Neural cell (in vitro differentiated cells): ENCODE measurements around the gene GPNMB. TPM values are rescaled to one million over a fixed set of nuclear protein-coding genes. Genes with fewer than 3 reads are reported as not detected.

ENCODE experiments used
- H2AFZ ChIP-seq: fragments of 200-600, 300-800 bp; sonication (generic), shearing (Covaris generic); 2 replicates; pipeline ENCODE4 v1.6.0; 2014; ENCODE audit warnings: low read depth, mild to moderate bottlenecking, antibody characterized with exemption, low read length, moderate library complexity
- H3F3A ChIP-seq: fragments of 200-600 bp; shearing (Covaris generic); 2 replicates; pipeline ENCODE4 v1.6.1; 2016; ENCODE audit warnings: mild to moderate bottlenecking, moderate library complexity, mixed read lengths, antibody characterized with exemption, low read length; ENCODE audit not compliant: insufficient read depth, poor library complexity, severe bottlenecking
- H3K27ac ChIP-seq: fragments of 200-600, 300-800 bp; sonication (generic), shearing (Covaris generic); 2 replicates; pipeline ENCODE4 v1.5.1; 2014; ENCODE audit warnings: mild to moderate bottlenecking, low read length, moderate library complexity
- H3K27me3 ChIP-seq: fragments of 300-800, 200-600 bp; sonication (generic), shearing (Covaris generic); 2 replicates; pipeline ENCODE4 v1.6.0; 2014; ENCODE audit warnings: mild to moderate bottlenecking, low read depth, low read length, moderate library complexity; ENCODE audit not compliant: insufficient read depth
- H3K36me3 ChIP-seq: fragments of 300-800, 200-600 bp; sonication (generic), shearing (Covaris generic); 2 replicates; pipeline ENCODE4 v1.5.1; 2014; ENCODE audit warnings: mild to moderate bottlenecking, antibody characterized with exemption, low read length, moderate library complexity; ENCODE audit not compliant: insufficient read depth
- H3K4me2 ChIP-seq: fragments of 300-800, 200-600 bp; sonication (generic), shearing (Covaris generic); 2 replicates; pipeline ENCODE4 v1.6.0; 2014; ENCODE audit warnings: mild to moderate bottlenecking, low read length
- H3K4me3 ChIP-seq: fragments of 300-800, 200-600 bp; sonication (generic), shearing (Covaris generic); 2 replicates; pipeline ENCODE4 v1.5.1; 2014; ENCODE audit warnings: mild to moderate bottlenecking, low read length, moderate library complexity
- H3K79me2 ChIP-seq: fragments of 200-600 bp; shearing (Covaris generic); replicated peaks from 2 replicates; pipeline ENCODE4 v1.6.0; 2014; ENCODE audit warnings: mild to moderate bottlenecking, low read length, moderate library complexity; ENCODE audit not compliant: insufficient read depth
- H3K9ac ChIP-seq: fragments of 300-800, 200-600 bp; sonication (generic), shearing (Covaris generic); 2 replicates; pipeline ENCODE4 v1.6.1; 2016; ENCODE audit warnings: mild to moderate bottlenecking, low read length, mixed read lengths
- H3K9me2 ChIP-seq: fragments of 200-600 bp; shearing (Covaris generic); 2 replicates; pipeline ENCODE4 v1.6.1; 2016; ENCODE audit warnings: mild to moderate bottlenecking, low read length, mixed read lengths; ENCODE audit not compliant: insufficient read depth
- H3K9me3 ChIP-seq: fragments of 200-600, 300-800 bp; sonication (generic), shearing (Covaris generic); 2 replicates; pipeline ENCODE4 v1.6.1; 2016; ENCODE audit warnings: mild to moderate bottlenecking, mixed run types, low read length, moderate library complexity, mixed read lengths
- H4K20me1 ChIP-seq: fragments of 200-600 bp; shearing (Covaris generic); 2 replicates; pipeline ENCODE4 v1.6.1; 2016; ENCODE audit warnings: mild to moderate bottlenecking, mixed run types; ENCODE audit not compliant: insufficient read depth
- EP300 ChIP-seq: fragments of 450-650 bp; conservative IDR thresholded peaks from 2 replicates; pipeline ENCODE4 v1.6.1; 2014; ENCODE audit warnings: antibody characterized with exemption, mild to moderate bottlenecking, moderate library complexity; ENCODE audit not compliant: poor library complexity, severe bottlenecking
- EZH2 ChIP-seq: fragments of 200-600, 300-800 bp; shearing (Covaris generic), sonication (generic); IDR thresholded peaks from 2 replicates; pipeline ENCODE4 v1.6.1; 2014; ENCODE audit warnings: antibody characterized with exemption, low read length, borderline replicate concordance, mild to moderate bottlenecking; ENCODE audit not compliant: insufficient read depth, poor library complexity, severe bottlenecking
- MXI1 ChIP-seq: fragments of 450-650 bp; conservative IDR thresholded peaks from 2 replicates; pipeline ENCODE4 v1.6.1; 2014; ENCODE audit warnings: antibody characterized with exemption, mild to moderate bottlenecking; ENCODE audit not compliant: poor library complexity, severe bottlenecking
- POLR2AphosphoS5 ChIP-seq: IDR thresholded peaks from 2 replicates; pipeline ENCODE4 v1.6.1; 2012
- RAD21 ChIP-seq: fragments of 450-650 bp; conservative IDR thresholded peaks from 2 replicates; pipeline ENCODE4 v1.6.1; 2014; ENCODE audit warnings: antibody characterized with exemption, mild to moderate bottlenecking, moderate library complexity
- SMC3 ChIP-seq: fragments of 450-650 bp; conservative IDR thresholded peaks from 2 replicates; pipeline ENCODE4 v1.6.1; 2014; ENCODE audit warnings: antibody characterized with exemption, mild to moderate bottlenecking, moderate library complexity; ENCODE audit not compliant: poor library complexity
- TAF1 ChIP-seq: IDR thresholded peaks from 2 replicates; pipeline ENCODE4 v1.6.1; 2012; ENCODE audit warnings: low read depth
- polyA plus RNA-seq: library from polyadenylated mRNA; depleted of rRNA; stranded (reverse); fragments of >200 nt; gene quantifications from 2 replicates; pipeline ENCODE4 v1.2.3, GENCODE V29; 2014
- TF ChIP-seq, protein P1 (sequence below): fragments of 450-650 bp; IDR thresholded peaks from 2 replicates; pipeline ENCODE4 v1.5.1; 2014; ENCODE audit warnings: antibody characterized with exemption, mild to moderate bottlenecking, moderate library complexity; ENCODE audit not compliant: poor library complexity, severe bottlenecking
- TF ChIP-seq, protein P2 (sequence below): IDR thresholded peaks from 2 replicates; pipeline ENCODE4 v1.6.1; 2012; ENCODE audit warnings: borderline replicate concordance

The GPNMB gene
- polyA plus RNA-seq, 1 donor from 2014 or later: not detected

DNA sequence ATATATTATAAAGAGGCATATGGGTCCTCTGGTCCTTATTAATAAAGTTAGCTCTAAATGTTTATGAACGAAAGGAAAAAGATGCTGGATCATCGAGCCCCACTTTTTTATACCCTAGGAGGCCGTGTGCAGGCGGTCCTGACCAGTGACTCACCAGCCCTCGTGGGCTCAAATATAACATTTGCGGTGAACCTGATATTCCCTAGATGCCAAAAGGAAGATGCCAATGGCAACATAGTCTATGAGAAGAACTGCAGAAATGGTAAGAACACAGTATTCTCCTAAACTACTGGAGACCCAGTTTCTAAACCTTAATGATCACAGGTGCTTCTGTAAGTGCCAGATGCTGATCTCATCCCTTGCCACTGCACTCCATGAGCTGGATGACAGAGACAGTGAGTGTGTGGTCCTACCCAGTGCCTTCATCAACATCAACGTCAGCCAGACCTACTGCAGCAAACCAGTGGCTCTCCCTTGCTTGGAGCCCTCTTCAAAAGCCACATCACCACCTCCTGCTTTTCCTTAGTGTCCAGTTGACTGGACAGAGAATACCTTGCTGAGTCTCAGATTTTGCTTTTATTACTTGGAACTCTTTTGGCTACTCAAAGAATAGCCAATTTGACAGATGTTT, 7.6 kb downstream of the GPNMB start:
- Histone ChIP-seq H3K27me3 (no peaks in the 10 kb centered on the region), H3K4me3 (no peak overlapping the region), H3K9me3 (no peaks in the 10 kb centered on the region), H3F3A (no peaks in the 10 kb centered on the region), H3K4me2 (no peak overlapping the region), H4K20me1 (no peaks in the 10 kb centered on the region), H3K79me2 (no peaks in the 10 kb centered on the region), H3K9me2 (no peaks in the 10 kb centered on the region), H3K27ac (no peak overlapping the region), H2AFZ (no peak overlapping the region), H3K36me3 (no peaks in the 10 kb centered on the region), H3K9ac (no peak overlapping the region)
- TF ChIP-seq MXI1 (no peak), POLR2AphosphoS5 (no peak), EP300 (no peak), SMC3 (no peak), RAD21 (no peak), EZH2 (no peak), TAF1 (no peak)
- TF ChIP-seq, protein P1, sequence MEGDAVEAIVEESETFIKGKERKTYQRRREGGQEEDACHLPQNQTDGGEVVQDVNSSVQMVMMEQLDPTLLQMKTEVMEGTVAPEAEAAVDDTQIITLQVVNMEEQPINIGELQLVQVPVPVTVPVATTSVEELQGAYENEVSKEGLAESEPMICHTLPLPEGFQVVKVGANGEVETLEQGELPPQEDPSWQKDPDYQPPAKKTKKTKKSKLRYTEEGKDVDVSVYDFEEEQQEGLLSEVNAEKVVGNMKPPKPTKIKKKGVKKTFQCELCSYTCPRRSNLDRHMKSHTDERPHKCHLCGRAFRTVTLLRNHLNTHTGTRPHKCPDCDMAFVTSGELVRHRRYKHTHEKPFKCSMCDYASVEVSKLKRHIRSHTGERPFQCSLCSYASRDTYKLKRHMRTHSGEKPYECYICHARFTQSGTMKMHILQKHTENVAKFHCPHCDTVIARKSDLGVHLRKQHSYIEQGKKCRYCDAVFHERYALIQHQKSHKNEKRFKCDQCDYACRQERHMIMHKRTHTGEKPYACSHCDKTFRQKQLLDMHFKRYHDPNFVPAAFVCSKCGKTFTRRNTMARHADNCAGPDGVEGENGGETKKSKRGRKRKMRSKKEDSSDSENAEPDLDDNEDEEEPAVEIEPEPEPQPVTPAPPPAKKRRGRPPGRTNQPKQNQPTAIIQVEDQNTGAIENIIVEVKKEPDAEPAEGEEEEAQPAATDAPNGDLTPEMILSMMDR: no peak
- TF ChIP-seq, protein P2, sequence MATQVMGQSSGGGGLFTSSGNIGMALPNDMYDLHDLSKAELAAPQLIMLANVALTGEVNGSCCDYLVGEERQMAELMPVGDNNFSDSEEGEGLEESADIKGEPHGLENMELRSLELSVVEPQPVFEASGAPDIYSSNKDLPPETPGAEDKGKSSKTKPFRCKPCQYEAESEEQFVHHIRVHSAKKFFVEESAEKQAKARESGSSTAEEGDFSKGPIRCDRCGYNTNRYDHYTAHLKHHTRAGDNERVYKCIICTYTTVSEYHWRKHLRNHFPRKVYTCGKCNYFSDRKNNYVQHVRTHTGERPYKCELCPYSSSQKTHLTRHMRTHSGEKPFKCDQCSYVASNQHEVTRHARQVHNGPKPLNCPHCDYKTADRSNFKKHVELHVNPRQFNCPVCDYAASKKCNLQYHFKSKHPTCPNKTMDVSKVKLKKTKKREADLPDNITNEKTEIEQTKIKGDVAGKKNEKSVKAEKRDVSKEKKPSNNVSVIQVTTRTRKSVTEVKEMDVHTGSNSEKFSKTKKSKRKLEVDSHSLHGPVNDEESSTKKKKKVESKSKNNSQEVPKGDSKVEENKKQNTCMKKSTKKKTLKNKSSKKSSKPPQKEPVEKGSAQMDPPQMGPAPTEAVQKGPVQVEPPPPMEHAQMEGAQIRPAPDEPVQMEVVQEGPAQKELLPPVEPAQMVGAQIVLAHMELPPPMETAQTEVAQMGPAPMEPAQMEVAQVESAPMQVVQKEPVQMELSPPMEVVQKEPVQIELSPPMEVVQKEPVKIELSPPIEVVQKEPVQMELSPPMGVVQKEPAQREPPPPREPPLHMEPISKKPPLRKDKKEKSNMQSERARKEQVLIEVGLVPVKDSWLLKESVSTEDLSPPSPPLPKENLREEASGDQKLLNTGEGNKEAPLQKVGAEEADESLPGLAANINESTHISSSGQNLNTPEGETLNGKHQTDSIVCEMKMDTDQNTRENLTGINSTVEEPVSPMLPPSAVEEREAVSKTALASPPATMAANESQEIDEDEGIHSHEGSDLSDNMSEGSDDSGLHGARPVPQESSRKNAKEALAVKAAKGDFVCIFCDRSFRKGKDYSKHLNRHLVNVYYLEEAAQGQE: no peak

DNA sequence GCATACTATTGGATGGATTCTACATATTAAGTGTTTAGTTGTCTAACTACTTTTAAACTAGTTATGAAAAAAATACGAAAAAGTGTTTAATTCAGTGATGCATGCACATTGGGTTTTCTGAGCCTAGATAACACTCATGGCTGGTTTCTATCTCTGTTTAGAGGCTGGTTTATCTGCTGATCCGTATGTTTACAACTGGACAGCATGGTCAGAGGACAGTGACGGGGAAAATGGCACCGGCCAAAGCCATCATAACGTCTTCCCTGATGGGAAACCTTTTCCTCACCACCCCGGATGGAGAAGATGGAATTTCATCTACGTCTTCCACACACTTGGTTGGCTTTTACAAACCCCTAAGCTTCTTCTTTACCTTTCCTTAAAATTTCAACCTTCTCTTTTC, 10.2 kb downstream of the GPNMB start:
- Histone ChIP-seq H3F3A (no peaks in the 10 kb centered on the region), H3K27ac (no peak overlapping the region), H3K4me2 (no peak overlapping the region), H3K4me3 (no peak overlapping the region), H3K27me3 (no peaks in the 10 kb centered on the region), H3K36me3 (no peaks in the 10 kb centered on the region), H3K9ac (no peak overlapping the region), H3K9me3 (no peaks in the 10 kb centered on the region), H3K9me2 (no peaks in the 10 kb centered on the region), H2AFZ (no peak overlapping the region), H4K20me1 (no peaks in the 10 kb centered on the region), H3K79me2 (no peaks in the 10 kb centered on the region)
- TF ChIP-seq SMC3 (no peak), POLR2AphosphoS5 (no peak), EZH2 (no peak), TAF1 (no peak)
